ENCODE measurements around the gene RPL22. TPM values are rescaled to one million over a fixed set of nuclear protein-coding genes. Genes with fewer than 3 reads are reported as not detected.

The RPL22 gene
- total and polyA plus RNA-seq, 2 of the 8 experiments (the other 6 are each of a cell fraction or from before 2014, with no cell fraction given), result 133 to 521 TPM

DNA sequence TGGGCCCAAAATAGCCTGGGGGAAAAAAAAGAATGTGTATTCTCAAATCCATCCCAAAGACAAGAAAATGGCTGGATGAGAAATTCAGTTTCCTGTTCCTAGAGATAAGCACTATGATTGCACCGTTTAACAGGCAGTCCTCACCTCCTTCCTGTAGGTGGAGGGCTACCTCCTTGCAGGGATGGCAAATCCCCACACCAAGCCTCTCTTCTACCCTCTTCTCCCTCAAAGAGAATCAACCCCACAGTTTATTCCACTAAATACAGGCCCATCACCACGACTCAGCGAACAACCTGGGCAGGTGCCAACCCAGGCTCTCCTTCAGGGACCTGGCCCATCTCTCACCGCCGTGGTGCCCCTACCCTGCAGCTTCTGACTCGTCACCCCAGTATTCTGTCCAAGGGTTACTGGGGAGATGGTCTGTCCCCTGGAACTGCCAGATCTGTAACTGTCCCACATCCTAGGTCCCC, 15.8 kb downstream of the RPL22 start:
- peaks cover 4% of the 10 kb centered on the region; the same call in 1 of the 2 replicates for H3K79me1 ChIP-seq (ENCODE audit: low read depth, low read length)
- DNase-seq (ENCODE audit: low read depth in 1 of 2, low spot score in 2 of 2), result no peak
- H3K4me2 ChIP-seq (ENCODE audit: insufficient read depth in 1 of 2, low read depth in 2 of 2, low read length in 2 of 2), result no peak overlapping the region
- H2AFZ ChIP-seq (ENCODE audit: low read length), result no peak overlapping the region
- no peak overlapping the region for H3K18ac ChIP-seq (ENCODE audit: extremely low read depth, low read length)
- H2BK5ac ChIP-seq (ENCODE audit: low read depth, low read length), result no peak overlapping the region
- no peak overlapping the region for H2BK15ac ChIP-seq (ENCODE audit: low read length)
- H4K5ac ChIP-seq (ENCODE audit: insufficient read length, low read depth, low read length), result no peak overlapping the region
- no peak overlapping the region for H4K8ac ChIP-seq (ENCODE audit: extremely low read depth, insufficient read depth, low read length)
- FAIRE-seq, result no peak
- H3K9me3 ChIP-seq (ENCODE audit: insufficient read depth in 2 of 2, low read depth in 1 of 2, low read length in 1 of 2), result no peaks in the 10 kb centered on the region
- ChIA-PET POLR2A (ENCODE audit: partially characterized antibody) (interaction anchor here (1.1 to 6.0 kb wide), 7 partner anchors 9 to 31 kb away, joined by 4 to 50 read pairs (median 9); partner anchors contain the start of gene RPL22), CTCF (ENCODE audit: partially characterized antibody) (interaction anchor here (0.9 to 3.9 kb wide), 13 partner anchors 10 to 255 kb away, joined by 3 to 27 read pairs (median 5); partner anchors contain the start of gene RNF207)
- WGBS, 2 experiments (ENCODE audit: extremely low coverage in 1 of 2, insufficient coverage in 1 of 2, insufficient read length in 1 of 2, insufficient replicate concordance in 2 of 2, low coverage in 1 of 2, low lambda C conversion rate in 2 of 2, missing lambda C conversion rate in 1 of 2), result 72% methylated on average over 6 of the region's 6 CpGs; no CpG with 5 or more reads in 1 of the 2 experiments
- H3K14ac ChIP-seq (ENCODE audit: insufficient read length), result no peak overlapping the region
- H3K36me3 ChIP-seq (ENCODE audit: control insufficient read depth in 2 of 4, insufficient read depth in 4 of 4, low read length in 3 of 4), result peaks cover 5 to 31% (median 9%) of the 10 kb centered on the region in 4 experiments; a peak in 5 of 8 replicates
- H3K4me1 ChIP-seq (replicated peaks in 1 of 4; ENCODE audit: control insufficient read depth in 3 of 4, insufficient read depth in 4 of 4, low read length in 3 of 4), result peaks cover 8 to 12% (median 10%) of the 10 kb centered on the region in 4 experiments
- no peak overlapping the region for H3K27ac ChIP-seq (ENCODE audit: low read depth, low read length)
- H3K79me2 ChIP-seq (ENCODE audit: control insufficient read depth in 1 of 2, insufficient read depth in 2 of 2, low read length in 2 of 2), result peaks cover 0 to 18% of the 10 kb centered on the region in 2 experiments; a peak in 2 of 4 replicates
- no peak overlapping the region for H4K91ac ChIP-seq (replicated peaks; ENCODE audit: insufficient read length, low read length)
- no peak overlapping the region; a peak in 1 of 7 replicates for H3K9ac ChIP-seq (replicated peaks in 1 of 4; ENCODE audit: extremely low read depth in 1 of 4, low read depth in 3 of 4, low read length in 3 of 4)
- H2AK5ac ChIP-seq (ENCODE audit: low read depth, low read length), result no peak overlapping the region
- H2BK120ac ChIP-seq (replicated peaks; ENCODE audit: low read depth, low read length), result no peak overlapping the region
- H3K56ac ChIP-seq (replicated peaks; ENCODE audit: insufficient read length, low read depth, low read length), result no peak overlapping the region
- no peak overlapping the region for H3K23ac ChIP-seq (ENCODE audit: insufficient read length)
- no peak overlapping the region for H2BK20ac ChIP-seq (ENCODE audit: low read length)
- H3K4me3 ChIP-seq (ENCODE audit: extremely low read depth in 1 of 4, insufficient read depth in 2 of 4, low read depth in 3 of 4, low read length in 4 of 4), result no peak overlapping the region
- peaks cover 13 to 34% (median 26%) of the 10 kb centered on the region in 4 experiments for H3K27me3 ChIP-seq (replicated peaks in 1 of 4; ENCODE audit: control insufficient read depth in 3 of 4, extremely low read depth in 1 of 4, insufficient read depth in 3 of 4, low read length in 3 of 4)
- H4K20me1 ChIP-seq (replicated peaks in 1 of 2; ENCODE audit: control insufficient read depth in 1 of 2, insufficient read depth in 2 of 2, low read length in 2 of 2), result peaks cover 11 to 25% of the 10 kb centered on the region in 2 experiments
- no peak overlapping the region for H2BK12ac ChIP-seq (ENCODE audit: low read depth, low read length)
- H3K4ac ChIP-seq (replicated peaks; ENCODE audit: insufficient read length, low read depth, low read length), result no peak overlapping the region
- H3K23me2 ChIP-seq (ENCODE audit: low read depth, low read length), result peaks cover 3% of the 10 kb centered on the region; the same call in 1 of the 2 replicates
- TF ChIP-seq BCL11A (IDR thresholded peaks at IDR 0.05; ENCODE audit: low read depth in 2 of 2, low read length in 2 of 2), result no peak
- no peak for TF ChIP-seq SIX5 (IDR thresholded peaks at IDR 0.05; ENCODE audit: low read depth, low read length)
- peak in 1 of 2 experiments; percentile 29; a peak in 1 of 4 replicates for TF ChIP-seq RAD21 (IDR thresholded peaks at IDR 0.05 in 1 of 2, conservative IDR thresholded peaks at IDR 0.05 in 1 of 2; ENCODE audit: low read depth in 2 of 2, low read length in 2 of 2)
- TF ChIP-seq RFX5 (IDR thresholded peaks at IDR 0.05; ENCODE audit: borderline replicate concordance, low read depth, low read length), result no peak
- peak; percentile 43 to 53 (median 51) for TF ChIP-seq CTCF (IDR thresholded peaks at IDR 0.05; ENCODE audit: control extremely low read depth in 1 of 3, insufficient read depth in 1 of 3, low read depth in 1 of 3, low read length in 3 of 3)
- TF ChIP-seq PHF8 (conservative IDR thresholded peaks at IDR 0.05; ENCODE audit: low read depth, low read length), result no peak
- TF ChIP-seq MAX (IDR thresholded peaks at IDR 0.05), result no peak
- TF ChIP-seq HDAC2 (IDR thresholded peaks at IDR 0.05; ENCODE audit: borderline replicate concordance in 1 of 2, low read depth in 2 of 2, low read length in 2 of 2), result no peak
- no peak for TF ChIP-seq POLR2A (IDR thresholded peaks at IDR 0.05; ENCODE audit: control extremely low read depth in 1 of 2, low read depth in 2 of 2, low read length in 2 of 2)
